ENCODE measurements around the gene TOP2A.

Gene TOP2A

GRCh38 chr17:40453881-40454612 lies 36.4 kb upstream of the TOP2A start:
- TF ChIP-seq EZH2 (IDR thresholded peaks at IDR 0.05; ENCODE audit: borderline replicate concordance, low read depth, low read length, severe bottlenecking) (no peak), CTCF (IDR thresholded peaks at IDR 0.05; ENCODE audit: borderline replicate concordance, extremely low read depth, low read length, poor library complexity, severe bottlenecking) (no peak)
- H3K27me3 ChIP-seq (ENCODE audit: insufficient read depth, low read length, poor library complexity) = no peaks in the 10 kb centered on the region
- peaks cover 20% of the 10 kb centered on the region for H3K79me2 ChIP-seq (ENCODE audit: insufficient read depth, low read length)
- no peak overlapping the region for H2AFZ ChIP-seq (ENCODE audit: low read depth, low read length)
- no peaks in the 10 kb centered on the region for H4K20me1 ChIP-seq (ENCODE audit: insufficient read depth, low read length)
- peaks cover 2% of the 10 kb centered on the region for H3K4me1 ChIP-seq (ENCODE audit: insufficient read depth, low read length)
- peaks cover 57% of the 10 kb centered on the region for H3K36me3 ChIP-seq (ENCODE audit: insufficient read depth, low read length)
- H3K4me2 ChIP-seq (ENCODE audit: insufficient read depth, low read length) = no peak overlapping the region
- no peak overlapping the region for H3K4me3 ChIP-seq (ENCODE audit: low read depth in 1 of 2, low read length in 2 of 2)
- H3K27ac ChIP-seq (ENCODE audit: low read length) = no peak overlapping the region
- no peak overlapping the region for H3K9ac ChIP-seq (ENCODE audit: low read depth, low read length)
- no peaks in the 10 kb centered on the region for H3K9me3 ChIP-seq (ENCODE audit: insufficient read depth, low read length, severe bottlenecking)
- ATAC-seq (ENCODE audit: insufficient read depth, low read depth) = no peak
- no peak for DNase-seq

DNA sequence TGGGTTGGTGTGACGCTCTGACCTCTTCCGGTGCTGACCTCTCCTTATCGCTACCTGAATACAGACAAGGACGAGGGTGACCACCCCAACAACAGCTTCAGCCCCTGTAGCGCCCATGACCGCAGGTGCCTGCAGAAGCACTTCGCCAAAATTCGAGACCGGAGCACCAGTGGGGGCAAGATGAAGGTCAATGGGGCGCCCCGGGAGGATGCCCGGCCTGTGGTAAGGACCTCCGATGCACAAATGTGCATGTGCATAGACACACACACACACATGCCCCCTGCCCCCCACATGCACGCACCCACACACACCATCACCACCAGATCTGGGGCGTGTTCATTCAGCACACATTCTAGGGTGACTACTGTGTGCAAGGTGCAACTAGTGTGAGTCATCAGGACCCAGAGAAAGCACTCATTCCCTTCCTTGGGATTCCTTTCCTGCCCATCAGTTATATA lies 35.3 kb upstream of the TOP2A start:
- Histone ChIP-seq H3K4me2 (ENCODE audit: insufficient read depth, low read length) (no peak overlapping the region), H3K36me3 (ENCODE audit: insufficient read depth, low read length) (peaks cover 57% of the 10 kb centered on the region), H3K4me3 (ENCODE audit: low read depth in 1 of 2, low read length in 2 of 2) (no peak overlapping the region), H3K27me3 (ENCODE audit: insufficient read depth, low read length, poor library complexity) (no peaks in the 10 kb centered on the region), H3K27ac (ENCODE audit: low read length) (no peak overlapping the region), H3K9me3 (ENCODE audit: insufficient read depth, low read length, severe bottlenecking) (no peaks in the 10 kb centered on the region), H3K79me2 (ENCODE audit: insufficient read depth, low read length) (peaks cover 29% of the 10 kb centered on the region), H3K9ac (ENCODE audit: low read depth, low read length) (no peak overlapping the region), H3K4me1 (ENCODE audit: insufficient read depth, low read length) (peaks cover 13% of the 10 kb centered on the region), H4K20me1 (ENCODE audit: insufficient read depth, low read length) (no peaks in the 10 kb centered on the region), H2AFZ (ENCODE audit: low read depth, low read length) (no peak overlapping the region)
- TF ChIP-seq CTCF (IDR thresholded peaks at IDR 0.05; ENCODE audit: borderline replicate concordance, extremely low read depth, low read length, poor library complexity, severe bottlenecking) (no peak), EZH2 (IDR thresholded peaks at IDR 0.05; ENCODE audit: borderline replicate concordance, low read depth, low read length, severe bottlenecking) (no peak)
- no peak for DNase-seq
- no peak for ATAC-seq (ENCODE audit: insufficient read depth, low read depth)

GRCh38 chr17:40452216-40452787 lies 34.6 kb upstream of the TOP2A start:
- DNase-seq (no peak), ATAC-seq (ENCODE audit: insufficient read depth, low read depth) (no peak)
- Histone ChIP-seq H2AFZ (ENCODE audit: low read depth, low read length) (no peak overlapping the region), H3K79me2 (ENCODE audit: insufficient read depth, low read length) (peaks cover 34% of the 10 kb centered on the region), H3K9ac (ENCODE audit: low read depth, low read length) (no peak overlapping the region), H3K9me3 (ENCODE audit: insufficient read depth, low read length, severe bottlenecking) (no peaks in the 10 kb centered on the region), H3K4me1 (ENCODE audit: insufficient read depth, low read length) (peaks cover 20% of the 10 kb centered on the region), H3K36me3 (ENCODE audit: insufficient read depth, low read length) (peaks cover 51% of the 10 kb centered on the region), H3K27ac (ENCODE audit: low read length) (no peak overlapping the region), H3K4me3 (ENCODE audit: low read depth in 1 of 2, low read length in 2 of 2) (no peak overlapping the region), H3K27me3 (ENCODE audit: insufficient read depth, low read length, poor library complexity) (no peaks in the 10 kb centered on the region), H4K20me1 (ENCODE audit: insufficient read depth, low read length) (no peaks in the 10 kb centered on the region), H3K4me2 (ENCODE audit: insufficient read depth, low read length) (no peak overlapping the region)
- TF ChIP-seq EZH2 (IDR thresholded peaks at IDR 0.05; ENCODE audit: borderline replicate concordance, low read depth, low read length, severe bottlenecking) = no peak
- TF ChIP-seq CTCF (IDR thresholded peaks at IDR 0.05; ENCODE audit: borderline replicate concordance, extremely low read depth, low read length, poor library complexity, severe bottlenecking) = no peak

Measured in DND-41 (cell line).